Activated CD4-positive, CD25-positive, alpha-beta regulatory T cell treated with anti-CD3 and anti-CD28 coated beads, Interleukin-2, amount 50 U/mL, for 24 hours (primary cell): Measurements from ENCODE around the gene GUK1.

Experiments
- ATAC-seq, 2 donors: fragments of 150-1000 bp; cut with Tn5 transposase; one replicate each; pipeline ENCODE4 v1.10.0; 2021; ENCODE audit warnings: mild to moderate bottlenecking in 1 of 2, moderate library complexity in 1 of 2

The GUK1 gene

GRCh38 chr1:228131766-228132165 lies 8.3 kb upstream of the GUK1 start:
- no peak for ATAC-seq

GRCh38 chr1:228134591-228134990 lies 5.5 kb upstream of the GUK1 start:
- ATAC-seq: no peak

- ATAC-seq: no peak
These were observed 3.2 kb upstream of the GUK1 start for GRCh38 chr1:228136901-228137300.

DNA sequence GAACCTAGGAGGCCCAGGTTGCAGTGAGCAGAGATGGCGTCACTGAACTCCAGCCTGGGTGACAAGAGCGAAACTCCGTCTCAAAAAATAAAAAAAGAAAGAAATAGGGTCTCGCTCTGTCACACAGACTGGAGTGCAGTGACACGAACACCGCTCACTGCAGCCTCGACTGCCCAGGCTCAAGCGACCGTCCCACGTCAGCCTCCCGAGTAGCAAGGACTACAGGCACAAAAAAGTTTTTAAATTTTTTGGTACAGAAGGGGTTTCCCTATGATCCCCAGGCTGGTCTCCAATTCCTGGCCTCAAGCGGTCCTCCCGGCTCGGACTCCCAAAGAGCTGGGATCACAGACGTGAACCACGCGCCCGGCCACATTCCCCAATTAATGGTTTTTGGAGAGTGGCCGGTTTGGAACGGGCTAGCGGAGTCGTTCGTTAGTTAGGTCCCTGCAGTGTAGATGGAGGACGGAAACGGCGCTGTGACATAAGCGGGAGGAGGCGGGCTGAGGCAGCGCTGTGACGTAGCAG lies 611 bp upstream of the GUK1 start:
- no peak for ATAC-seq

DNA sequence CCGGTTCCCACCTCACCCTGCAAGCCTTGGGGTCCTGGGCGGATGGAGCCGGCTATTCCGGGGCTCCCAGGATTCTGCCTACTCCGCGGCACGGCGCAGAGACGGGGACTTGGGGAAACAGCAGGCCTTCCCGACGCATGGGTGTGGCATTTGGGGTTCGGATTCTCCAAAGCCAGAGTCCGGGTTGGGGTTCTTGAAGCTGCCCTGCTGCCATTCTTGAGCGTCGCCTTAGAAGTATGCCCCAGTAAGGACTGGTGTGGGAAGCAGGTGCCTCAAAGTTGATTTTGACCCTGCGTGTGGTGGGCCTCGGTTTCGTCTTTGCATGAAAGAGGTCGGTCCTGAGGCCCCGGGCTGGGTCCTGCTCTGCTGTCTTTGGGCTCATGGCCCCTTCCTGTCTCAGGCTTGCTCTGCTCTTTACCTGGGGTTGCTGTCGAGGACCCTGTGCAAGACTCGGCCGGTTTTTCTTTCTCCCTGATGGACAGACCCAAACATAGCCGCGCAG lies 696 bp downstream of the GUK1 start:
- ATAC-seq: no peak

GRCh38 chr1:228141226-228142044 lies 1.4 kb downstream of the GUK1 start:
- ATAC-seq: no peak

DNA sequence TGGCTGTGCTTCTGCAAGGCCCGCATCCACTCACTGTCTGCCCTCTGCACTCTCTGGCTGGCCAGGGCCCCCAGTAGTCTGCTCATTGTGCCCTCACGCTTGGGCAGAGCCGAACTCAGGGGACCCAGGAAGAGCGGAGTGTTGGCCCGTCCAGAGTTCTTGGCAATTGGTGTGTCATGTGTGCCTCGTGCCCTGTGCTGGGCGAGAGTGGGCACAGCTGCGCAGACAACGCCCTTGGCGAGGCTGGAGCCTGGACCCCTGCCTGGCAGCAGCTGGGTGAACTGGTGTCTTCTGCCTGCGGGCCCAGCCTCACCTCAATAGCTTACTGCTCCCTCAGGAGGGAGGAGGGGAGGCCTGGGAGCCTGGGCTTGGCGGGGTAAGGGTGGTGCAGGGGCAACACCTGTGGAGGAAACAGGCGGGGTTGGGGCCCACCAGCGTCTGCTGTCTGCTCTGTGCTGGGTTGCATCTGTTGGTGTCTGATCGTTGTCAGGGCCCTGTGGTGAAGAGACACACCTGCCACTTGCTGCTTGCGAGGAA lies 2.1 kb downstream of the GUK1 start:
- no peak for ATAC-seq

DNA sequence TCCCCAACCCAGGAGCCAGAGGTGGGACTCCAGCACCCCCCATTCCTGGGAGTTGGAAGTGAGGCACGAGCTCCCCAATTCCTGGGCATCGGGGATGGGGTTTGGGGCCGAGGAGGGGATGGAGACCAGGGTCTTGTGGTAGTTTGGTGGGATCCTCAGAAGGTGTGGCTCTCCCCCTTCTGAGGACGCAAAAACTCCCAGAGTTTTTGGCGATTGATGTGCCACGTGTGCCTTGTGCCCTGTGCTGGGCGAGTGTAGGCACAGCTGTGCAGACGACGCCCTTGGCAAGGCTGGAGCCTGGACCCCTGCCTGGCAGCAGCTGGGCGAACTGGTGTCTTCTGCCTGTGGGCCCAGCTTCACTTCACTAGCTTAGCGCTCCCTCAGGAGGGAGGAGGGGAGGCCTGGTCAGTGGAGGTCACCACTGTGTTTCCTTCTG lies 2.6 kb downstream of the GUK1 start:
- ATAC-seq: no peak

DNA sequence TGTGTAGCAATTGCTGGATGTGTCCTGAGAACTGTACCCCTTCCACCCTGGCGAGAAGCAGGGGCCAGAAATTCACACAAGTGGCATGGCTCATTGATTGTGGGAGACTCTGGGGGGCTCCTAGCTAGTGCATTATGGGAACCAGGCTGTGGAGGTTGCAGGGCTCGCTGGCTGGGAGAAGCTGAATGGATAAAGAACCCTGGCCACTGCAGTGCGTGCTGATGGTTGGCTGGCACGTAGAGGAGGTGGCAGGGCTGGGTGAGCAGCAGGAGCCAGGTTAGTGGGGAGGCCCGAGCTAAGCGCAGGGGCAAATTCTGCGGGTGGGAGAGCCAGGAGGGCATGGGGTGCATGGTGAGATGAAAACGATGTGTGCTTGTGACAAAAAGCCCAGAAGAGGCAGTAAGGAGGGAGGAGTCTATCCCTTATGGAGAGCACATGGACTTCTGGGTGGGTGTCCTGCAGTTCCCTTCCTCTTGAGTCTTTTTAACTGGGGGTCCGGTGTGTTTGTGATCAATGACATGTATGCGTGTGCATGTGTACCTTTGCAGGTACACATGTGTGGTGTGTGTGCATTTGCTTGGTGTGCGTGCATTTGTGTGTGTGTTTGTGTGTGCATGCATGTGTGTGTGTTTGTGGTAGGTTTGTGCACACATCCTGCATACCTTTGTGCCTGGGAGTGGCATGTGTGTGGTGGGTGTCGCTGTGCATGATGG lies 3.6 kb downstream of the GUK1 start:
- no peak for ATAC-seq

DNA sequence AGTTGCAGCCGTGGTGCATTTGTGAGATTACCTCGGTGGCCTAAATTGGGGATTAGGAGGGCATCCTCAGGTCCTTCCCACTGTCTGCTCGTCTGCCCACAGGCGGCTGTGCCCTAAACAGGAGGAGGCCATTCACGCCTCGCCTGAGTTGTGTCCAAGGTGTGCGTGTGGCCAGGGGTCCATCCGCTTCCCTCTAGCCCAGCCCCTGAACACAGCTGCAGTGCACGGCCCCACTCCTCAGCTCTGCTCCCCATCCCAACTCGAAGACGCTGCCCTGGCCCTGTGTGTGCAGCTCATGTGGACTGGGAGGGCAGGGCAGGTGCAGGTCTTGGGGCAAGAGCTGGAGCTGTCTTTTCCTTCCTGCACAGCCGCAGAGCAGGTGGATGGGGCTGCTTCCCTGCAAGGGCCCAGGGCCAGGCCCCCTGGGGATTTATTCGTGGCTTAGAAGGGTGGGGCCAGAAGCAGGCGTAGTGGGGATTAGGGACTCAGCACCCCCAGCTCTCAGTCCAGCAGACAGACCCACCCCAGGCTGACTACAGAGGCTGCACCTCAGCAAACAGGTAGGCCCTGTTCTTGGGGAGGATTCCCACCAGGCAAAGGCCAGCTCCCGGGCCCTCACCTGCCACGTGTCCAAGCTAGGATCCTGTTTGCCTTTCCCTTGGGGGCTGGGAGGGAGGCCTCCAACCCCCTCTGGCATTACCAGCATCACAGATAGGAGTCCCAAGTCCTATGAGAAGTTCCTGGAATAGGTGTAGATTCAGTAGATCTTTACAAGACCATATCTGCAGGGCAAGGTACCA lies 4.3 kb downstream of the GUK1 start:
- no peak for ATAC-seq

DNA sequence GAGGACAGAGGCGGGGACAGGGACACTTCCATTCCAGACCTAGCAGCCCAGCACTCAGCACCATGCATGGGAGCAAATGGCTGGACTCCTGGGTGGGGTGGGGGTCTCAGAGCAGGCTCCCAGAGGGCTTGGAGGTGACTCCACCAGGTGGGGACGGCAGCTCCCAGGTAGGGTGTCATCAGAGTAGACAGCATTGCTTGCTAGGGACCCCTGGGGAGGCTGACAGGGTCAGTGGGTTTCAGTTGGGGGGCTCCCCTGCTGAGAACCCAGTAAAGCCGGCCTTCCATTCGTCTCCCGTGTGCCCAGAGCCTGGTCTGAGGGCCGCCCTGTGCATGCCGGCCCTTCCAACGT lies 4.9 kb downstream of the GUK1 start:
- ATAC-seq: no peak

GRCh38 chr1:228145463-228146416 lies 5.7 kb downstream of the GUK1 start:
- ATAC-seq: no peak

DNA sequence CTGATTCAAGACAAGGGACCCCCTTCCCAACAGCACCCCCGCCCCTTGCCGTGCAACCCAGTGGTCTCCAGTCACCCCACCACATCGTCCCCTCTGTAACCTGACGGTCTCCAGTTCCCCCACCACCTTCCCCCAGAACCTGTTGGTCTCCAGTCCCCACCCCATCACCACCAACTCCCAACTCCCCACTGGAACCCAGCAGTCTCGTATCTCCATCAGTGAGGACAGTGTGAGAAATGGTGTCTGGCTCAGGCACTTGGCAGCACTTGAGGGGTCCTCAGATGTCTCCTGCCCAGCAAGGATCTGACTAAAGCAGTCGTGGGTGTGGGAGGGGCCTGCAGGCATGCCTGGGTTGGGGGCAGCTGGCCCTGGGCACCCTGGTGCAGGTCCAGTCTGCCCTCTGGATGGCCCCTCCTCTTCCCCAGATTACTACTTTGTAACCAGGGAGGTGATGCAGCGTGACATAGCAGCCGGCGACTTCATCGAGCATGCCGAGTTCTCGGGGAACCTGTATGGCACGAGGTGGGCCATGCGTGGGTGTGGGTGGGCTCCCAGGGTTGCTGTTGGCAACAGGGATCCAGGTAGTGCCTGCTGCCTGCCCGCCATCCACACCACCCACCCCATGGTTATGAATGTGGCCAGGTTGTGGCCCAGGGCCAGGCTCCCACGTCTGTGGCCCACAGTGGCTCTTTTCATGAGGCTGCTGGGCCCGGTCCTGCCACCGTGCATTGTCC lies 6.5 kb downstream of the GUK1 start:
- no peak for ATAC-seq

DNA sequence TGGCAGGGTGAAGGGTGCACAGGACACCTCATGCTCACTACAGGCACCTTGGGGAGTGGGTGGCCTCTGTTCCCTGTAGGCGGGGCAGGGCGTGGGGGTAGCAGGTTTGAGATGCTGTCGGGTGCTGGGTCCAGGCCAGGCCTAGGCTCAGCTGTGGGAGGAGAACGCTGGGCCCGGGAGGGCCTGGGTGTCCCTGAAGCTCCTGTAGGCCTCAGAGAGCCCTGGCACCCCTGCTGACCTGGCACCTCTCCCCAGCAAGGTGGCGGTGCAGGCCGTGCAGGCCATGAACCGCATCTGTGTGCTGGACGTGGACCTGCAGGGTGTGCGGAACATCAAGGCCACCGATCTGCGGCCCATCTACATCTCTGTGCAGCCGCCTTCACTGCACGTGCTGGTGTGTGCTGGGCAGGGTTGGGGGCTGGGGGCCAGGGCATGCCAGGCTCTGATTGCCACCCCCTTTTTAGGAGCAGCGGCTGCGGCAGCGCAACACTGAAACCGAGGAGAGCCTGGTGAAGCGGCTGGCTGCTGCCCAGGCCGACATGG lies 7.1 kb downstream of the GUK1 start:
- no peak for ATAC-seq

DNA sequence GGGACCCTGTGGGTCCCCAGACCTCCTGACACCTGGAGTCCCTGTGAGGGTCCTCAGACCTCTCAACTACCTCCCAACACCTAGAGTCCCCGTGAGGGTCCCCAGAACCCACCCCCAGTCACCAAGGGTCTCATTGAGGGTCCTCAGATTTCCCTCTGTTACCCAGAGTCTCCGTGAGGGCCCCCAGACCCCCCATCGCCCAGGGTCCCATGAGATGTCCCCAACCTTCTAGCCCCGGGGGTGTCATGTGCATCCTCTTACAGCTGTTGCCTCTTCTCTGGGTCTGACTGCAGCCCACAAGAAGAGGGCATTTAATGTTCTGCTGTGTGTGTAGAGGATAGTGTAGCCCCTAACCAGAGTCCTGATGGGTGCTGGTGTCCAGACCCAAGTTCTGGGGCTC lies 7.7 kb downstream of the GUK1 start:
- no peak for ATAC-seq

DNA sequence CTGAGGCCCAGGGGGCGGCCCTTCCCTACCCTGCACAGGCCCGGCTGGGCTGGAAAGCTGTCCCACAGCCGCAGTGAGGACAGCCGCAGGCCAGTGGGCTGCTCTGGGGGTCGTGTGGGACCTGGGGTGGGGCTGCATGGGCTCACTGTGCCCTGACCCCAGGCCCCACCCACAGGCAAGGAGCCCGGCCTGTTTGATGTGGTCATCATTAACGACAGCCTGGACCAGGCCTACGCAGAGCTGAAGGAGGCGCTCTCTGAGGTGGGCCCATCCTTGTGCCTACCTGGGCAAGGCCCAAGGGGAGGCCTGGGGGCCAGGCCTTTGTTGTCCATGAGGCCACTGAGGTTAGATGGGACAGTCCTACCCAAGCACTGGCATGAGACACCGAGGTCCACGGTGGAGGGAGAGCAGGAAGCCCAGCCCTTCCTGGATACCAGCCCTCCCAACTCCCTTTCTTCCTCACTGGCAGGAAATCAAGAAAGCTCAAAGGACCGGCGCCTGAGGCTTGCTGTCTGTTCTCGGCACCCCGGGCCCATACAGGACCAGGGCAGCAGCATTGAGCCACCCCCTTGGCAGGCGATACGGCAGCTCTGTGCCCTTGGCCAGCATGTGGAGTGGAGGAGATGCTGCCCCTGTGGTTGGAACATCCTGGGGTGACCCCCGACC lies 8.2 kb downstream of the GUK1 start:
- no peak for ATAC-seq

DNA sequence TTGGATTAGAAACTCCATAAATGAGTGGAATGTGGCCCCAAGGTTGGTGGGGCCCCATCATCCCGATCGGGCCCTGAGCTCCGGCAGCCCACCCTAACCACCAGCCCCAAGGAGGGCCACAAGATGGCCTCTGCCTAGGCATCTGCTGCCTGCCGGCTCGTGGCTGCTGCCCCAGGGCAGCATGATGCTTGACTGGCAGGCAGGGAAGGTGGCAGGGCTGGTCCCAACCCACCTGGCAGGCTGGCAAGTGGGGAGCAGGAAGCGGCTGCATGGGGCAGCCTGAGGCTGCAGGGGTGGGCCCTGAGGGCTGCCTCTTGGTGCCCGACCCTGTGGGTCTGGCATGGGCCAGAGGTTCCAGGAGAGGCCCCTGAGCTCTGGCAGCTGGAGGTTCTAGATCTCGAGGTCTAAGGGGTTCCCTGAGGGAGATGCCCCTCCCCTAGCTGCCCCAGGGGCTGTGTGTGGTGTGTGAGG lies 8.9 kb downstream of the GUK1 start:
- ATAC-seq: no peak

GRCh38 chr1:228149406-228150119 lies 9.5 kb downstream of the GUK1 start, which contains the start of gene GJC2:
GJC2 (plus strand) TSS chr1:228149930; CDS start chr1:228157759, 7,829 bp downstream.
- ATAC-seq: no peak

DNA sequence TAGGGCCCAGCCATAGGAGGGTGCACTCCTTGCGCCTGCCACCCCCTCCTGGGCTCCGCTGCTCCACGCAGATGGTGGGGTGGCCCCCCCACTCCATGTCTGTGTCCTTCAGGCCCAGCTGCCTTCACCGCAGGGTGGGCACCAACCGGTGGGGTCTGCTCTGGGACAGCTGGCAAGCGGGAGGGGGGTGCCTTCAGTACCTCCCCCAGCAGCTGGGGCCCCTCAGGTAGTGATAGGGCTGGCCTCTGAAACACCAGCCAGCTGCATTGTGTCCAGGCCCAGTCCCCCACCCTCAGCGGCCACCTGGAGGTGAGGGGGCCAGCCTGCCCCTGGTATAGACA lies 10.0 kb downstream of the GUK1 start:
- no peak for ATAC-seq
